Caco-2 (cell line): ENCODE results near the gene CHPT1. TPM values are rescaled to one million over a fixed set of nuclear protein-coding genes. Genes with fewer than 3 reads are reported as not detected.
"Not testable (repeated sequence)": the region's sequence is repeated elsewhere in the genome, so short reads cannot be mapped to it uniquely, and the experiment has no call there.

ENCODE experiments used
- BruUV-seq: library from RNA; stranded (reverse); fragments of 400-500 nt; replicated peaks from 2 replicates; lab custom pipeline; 2021; lab: Mats Ljungman, UMichigan
- CTCF ChIA-PET: fragments of 300-600 bp; sonication (Branson Sonifier 250); formaldehyde crosslinking; loops from one replicate; lab custom pipeline; 2022; ENCODE audit warnings: antibody characterized with exemption; lab: Charles Lee
- POLR2A ChIA-PET: fragments of 300-600 bp; sonication (Branson Sonifier 250); formaldehyde crosslinking; loops from one replicate; lab custom pipeline; 2022; ENCODE audit warnings: antibody characterized with exemption; lab: Charles Lee
- DNase-seq, 2 experiments: peaks; one replicate each; pipeline versions ENCODE4 v3.0.0 to v3.0.0-alpha.2; 2020 to 2022
- H3K27me3 ChIP-seq: replicated peaks from 2 replicates; pipeline ENCODE4 v1.6.0; 2011; ENCODE audit warnings: low read length; ENCODE audit not compliant: control insufficient read depth, insufficient read depth
- H3K36me3 ChIP-seq: 2 replicates; pipeline ENCODE4 v1.5.1; 2011; ENCODE audit warnings: low read length; ENCODE audit not compliant: control insufficient read depth, insufficient read depth
- H3K4me1 ChIP-seq: fragments of 250-450 bp; sonication (Bioruptor Pico); 2 replicates; pipeline ENCODE4 v1.5.1; 2020; ENCODE audit warnings: mild to moderate bottlenecking
- H3K4me3 ChIP-seq: 2 replicates; pipeline ENCODE4 v1.5.1; 2011; ENCODE audit warnings: low read depth, mild to moderate bottlenecking, control low read depth, low read length
- H3K9me3 ChIP-seq: fragments of 250-450 bp; sonication (Bioruptor Pico); 2 replicates; pipeline ENCODE4 v1.5.1; 2020; ENCODE audit warnings: mild to moderate bottlenecking, moderate library complexity
- H3K27ac Mint-ChIP-seq: one replicate; pipeline ENCODE4 v1.8.0; 2022; ENCODE audit warnings: mixed read lengths; ENCODE audit not compliant: unreplicated experiment
- H3K27me3 Mint-ChIP-seq: one replicate; pipeline ENCODE4 v1.8.0; 2022; ENCODE audit warnings: mixed read lengths; ENCODE audit not compliant: insufficient read depth, unreplicated experiment
- H3K36me3 Mint-ChIP-seq: one replicate; pipeline ENCODE4 v1.8.0; 2022; ENCODE audit warnings: mild to moderate bottlenecking, mixed read lengths; ENCODE audit not compliant: insufficient read depth, unreplicated experiment
- H3K4me1 Mint-ChIP-seq: one replicate; pipeline ENCODE4 v1.8.0; 2022; ENCODE audit warnings: low read depth, mixed read lengths; ENCODE audit not compliant: unreplicated experiment
- H3K4me3 Mint-ChIP-seq: one replicate; pipeline ENCODE4 v1.8.0; 2022; ENCODE audit warnings: mild to moderate bottlenecking, moderate library complexity, mixed read lengths; ENCODE audit not compliant: unreplicated experiment
- H3K9me3 Mint-ChIP-seq: one replicate; pipeline ENCODE4 v1.8.0; 2022; ENCODE audit warnings: mixed read lengths; ENCODE audit not compliant: unreplicated experiment
- CTCF ChIP-seq, 2 experiments: fragments of 200-600 bp in 1 of 2; IDR thresholded peaks; 1 replicate in 1 of 2; 2 replicates in 1 of 2; pipeline versions ENCODE4 v1.5.1 to v1.8.0; 2011 to 2022; ENCODE audit warnings: antibody characterized with exemption in 1 of 2, control low read depth in 1 of 2, inconsistent platforms in 1 of 2, low read depth in 1 of 2, low read length in 1 of 2, mild to moderate bottlenecking in 1 of 2, moderate library complexity in 1 of 2; ENCODE audit not compliant: insufficient read depth in 1 of 2, severe bottlenecking in 1 of 2, unreplicated experiment in 1 of 2
- intact Hi-C: fragments of 100-400 bp; cut with micrococcal nuclease; formaldehyde crosslinking; loops from one replicate; pipeline ENCODE4 v1.10.0; 2022; ENCODE audit not compliant: unreplicated experiment
- total RNA-seq: library from RNA; stranded (reverse); gene quantifications from 2 replicates; pipeline ENCODE4 v1.2.3, GENCODE V29; 2022

Gene CHPT1
- total RNA-seq, 1 experiment from 2014 or later, result 54.6 TPM

- no peaks in the 10 kb centered on the region for H3K9me3 ChIP-seq
- H3K4me3 ChIP-seq, result no peak overlapping the region
- DNase-seq, result no peak
- H3K9me3 Mint-ChIP-seq, result no peaks in the 10 kb centered on the region
- TF ChIP-seq CTCF (IDR thresholded peaks at IDR 0.05; ENCODE audit: insufficient read depth in 1 of 2, low read depth in 1 of 2, low read length in 1 of 2, severe bottlenecking in 1 of 2, unreplicated experiment in 1 of 2), result no peak
- no TSS peak for BruUV-seq
- ChIA-PET CTCF (no interaction called here), POLR2A (no interaction called here)
- H3K4me3 Mint-ChIP-seq, result no peak overlapping the region
- H3K4me1 ChIP-seq, result no peaks in the 10 kb centered on the region
- H3K36me3 ChIP-seq, result peaks cover 1% of the 10 kb centered on the region; the same call in 1 of the 2 replicates
- no peaks in the 10 kb centered on the region for H3K4me1 Mint-ChIP-seq
- H3K27me3 ChIP-seq, result no peaks in the 10 kb centered on the region
- H3K27ac Mint-ChIP-seq, result no peak overlapping the region
- peaks cover 17% of the 10 kb centered on the region for H3K36me3 Mint-ChIP-seq
- intact Hi-C loops, result no loop called here
- H3K27me3 Mint-ChIP-seq, result no peaks in the 10 kb centered on the region
Observed at GRCh38 chr12:101732318-101732717, 34.9 kb downstream of the CHPT1 start.

- no TSS peak for BruUV-seq
- Mint-ChIP-seq H3K27ac (no peak overlapping the region), H3K36me3 (peaks cover 25% of the 10 kb centered on the region), H3K27me3 (no peaks in the 10 kb centered on the region), H3K9me3 (no peaks in the 10 kb centered on the region), H3K4me3 (no peak overlapping the region), H3K4me1 (no peaks in the 10 kb centered on the region)
- ChIA-PET CTCF (no interaction called here), POLR2A (no interaction called here)
- H3K36me3 ChIP-seq, result peaks cover 1% of the 10 kb centered on the region; the same call in 1 of the 2 replicates
- no peak overlapping the region for H3K4me3 ChIP-seq
- H3K9me3 ChIP-seq, result no peaks in the 10 kb centered on the region
- DNase-seq, result no peak
- H3K4me1 ChIP-seq, result no peaks in the 10 kb centered on the region
- no peaks in the 10 kb centered on the region for H3K27me3 ChIP-seq
- intact Hi-C loops, result no loop called here
- TF ChIP-seq CTCF (IDR thresholded peaks at IDR 0.05; ENCODE audit: insufficient read depth in 1 of 2, low read depth in 1 of 2, low read length in 1 of 2, severe bottlenecking in 1 of 2, unreplicated experiment in 1 of 2), result no peak
Observed at GRCh38 chr12:101733166-101733565, 35.7 kb downstream of the CHPT1 start.

GRCh38 chr12:101734482-101734881, 37.0 kb downstream of the CHPT1 start:
- H3K4me1 Mint-ChIP-seq, H3K9me3 Mint-ChIP-seq, BruUV-seq, H3K27me3 Mint-ChIP-seq, H3K27ac Mint-ChIP-seq, H3K4me3 Mint-ChIP-seq, H3K4me3 ChIP-seq, intact Hi-C loops, DNase-seq, H3K4me1 ChIP-seq, CTCF ChIA-PET, H3K27me3 ChIP-seq, POLR2A ChIA-PET, H3K9me3 ChIP-seq, H3K36me3 ChIP-seq: not testable (repeated sequence)
- H3K36me3 Mint-ChIP-seq, result peaks cover 37% of the 10 kb centered on the region

GRCh38 chr12:101737476-101737875, 40.0 kb downstream of the CHPT1 start:
- no peaks in the 10 kb centered on the region for H3K4me1 ChIP-seq
- no peak for TF ChIP-seq CTCF (IDR thresholded peaks at IDR 0.05; ENCODE audit: insufficient read depth in 1 of 2, low read depth in 1 of 2, low read length in 1 of 2, severe bottlenecking in 1 of 2, unreplicated experiment in 1 of 2)
- no peaks in the 10 kb centered on the region for H3K9me3 Mint-ChIP-seq
- H3K27ac Mint-ChIP-seq, result no peak overlapping the region
- DNase-seq, result no peak
- peaks cover 34% of the 10 kb centered on the region for H3K36me3 Mint-ChIP-seq
- H3K4me1 Mint-ChIP-seq, result no peaks in the 10 kb centered on the region
- ChIA-PET POLR2A (no interaction called here), CTCF (no interaction called here)
- H3K9me3 ChIP-seq, result no peaks in the 10 kb centered on the region
- H3K4me3 Mint-ChIP-seq, result no peak overlapping the region
- H3K27me3 Mint-ChIP-seq, result no peaks in the 10 kb centered on the region
- H3K4me3 ChIP-seq, result no peak overlapping the region
- intact Hi-C loops, result no loop called here
- H3K27me3 ChIP-seq, result no peaks in the 10 kb centered on the region
- no TSS peak for BruUV-seq
- peaks cover 4% of the 10 kb centered on the region; the same call in 1 of the 2 replicates for H3K36me3 ChIP-seq
